ENCODE measurements around the gene CEP192.

- TF ChIP-seq, protein P1, sequence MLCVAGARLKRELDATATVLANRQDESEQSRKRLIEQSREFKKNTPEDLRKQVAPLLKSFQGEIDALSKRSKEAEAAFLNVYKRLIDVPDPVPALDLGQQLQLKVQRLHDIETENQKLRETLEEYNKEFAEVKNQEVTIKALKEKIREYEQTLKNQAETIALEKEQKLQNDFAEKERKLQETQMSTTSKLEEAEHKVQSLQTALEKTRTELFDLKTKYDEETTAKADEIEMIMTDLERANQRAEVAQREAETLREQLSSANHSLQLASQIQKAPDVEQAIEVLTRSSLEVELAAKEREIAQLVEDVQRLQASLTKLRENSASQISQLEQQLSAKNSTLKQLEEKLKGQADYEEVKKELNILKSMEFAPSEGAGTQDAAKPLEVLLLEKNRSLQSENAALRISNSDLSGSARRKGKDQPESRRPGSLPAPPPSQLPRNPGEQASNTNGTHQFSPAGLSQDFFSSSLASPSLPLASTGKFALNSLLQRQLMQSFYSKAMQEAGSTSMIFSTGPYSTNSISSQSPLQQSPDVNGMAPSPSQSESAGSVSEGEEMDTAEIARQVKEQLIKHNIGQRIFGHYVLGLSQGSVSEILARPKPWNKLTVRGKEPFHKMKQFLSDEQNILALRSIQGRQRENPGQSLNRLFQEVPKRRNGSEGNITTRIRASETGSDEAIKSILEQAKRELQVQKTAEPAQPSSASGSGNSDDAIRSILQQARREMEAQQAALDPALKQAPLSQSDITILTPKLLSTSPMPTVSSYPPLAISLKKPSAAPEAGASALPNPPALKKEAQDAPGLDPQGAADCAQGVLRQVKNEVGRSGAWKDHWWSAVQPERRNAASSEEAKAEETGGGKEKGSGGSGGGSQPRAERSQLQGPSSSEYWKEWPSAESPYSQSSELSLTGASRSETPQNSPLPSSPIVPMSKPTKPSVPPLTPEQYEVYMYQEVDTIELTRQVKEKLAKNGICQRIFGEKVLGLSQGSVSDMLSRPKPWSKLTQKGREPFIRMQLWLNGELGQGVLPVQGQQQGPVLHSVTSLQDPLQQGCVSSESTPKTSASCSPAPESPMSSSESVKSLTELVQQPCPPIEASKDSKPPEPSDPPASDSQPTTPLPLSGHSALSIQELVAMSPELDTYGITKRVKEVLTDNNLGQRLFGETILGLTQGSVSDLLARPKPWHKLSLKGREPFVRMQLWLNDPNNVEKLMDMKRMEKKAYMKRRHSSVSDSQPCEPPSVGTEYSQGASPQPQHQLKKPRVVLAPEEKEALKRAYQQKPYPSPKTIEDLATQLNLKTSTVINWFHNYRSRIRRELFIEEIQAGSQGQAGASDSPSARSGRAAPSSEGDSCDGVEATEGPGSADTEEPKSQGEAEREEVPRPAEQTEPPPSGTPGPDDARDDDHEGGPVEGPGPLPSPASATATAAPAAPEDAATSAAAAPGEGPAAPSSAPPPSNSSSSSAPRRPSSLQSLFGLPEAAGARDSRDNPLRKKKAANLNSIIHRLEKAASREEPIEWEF (IDR thresholded peaks at IDR 0.05; ENCODE audit: insufficient replicate concordance, low read depth, low read length) = no peak
- TF ChIP-seq ASH2L (IDR thresholded peaks at IDR 0.05; ENCODE audit: borderline replicate concordance, low read depth) (no peak), POLR2AphosphoS5 (IDR thresholded peaks at IDR 0.05; ENCODE audit: low read length) (no peak), CBX5 (IDR thresholded peaks at IDR 0.05; ENCODE audit: low read depth) (no peak)
- TF ChIP-seq, protein P2, sequence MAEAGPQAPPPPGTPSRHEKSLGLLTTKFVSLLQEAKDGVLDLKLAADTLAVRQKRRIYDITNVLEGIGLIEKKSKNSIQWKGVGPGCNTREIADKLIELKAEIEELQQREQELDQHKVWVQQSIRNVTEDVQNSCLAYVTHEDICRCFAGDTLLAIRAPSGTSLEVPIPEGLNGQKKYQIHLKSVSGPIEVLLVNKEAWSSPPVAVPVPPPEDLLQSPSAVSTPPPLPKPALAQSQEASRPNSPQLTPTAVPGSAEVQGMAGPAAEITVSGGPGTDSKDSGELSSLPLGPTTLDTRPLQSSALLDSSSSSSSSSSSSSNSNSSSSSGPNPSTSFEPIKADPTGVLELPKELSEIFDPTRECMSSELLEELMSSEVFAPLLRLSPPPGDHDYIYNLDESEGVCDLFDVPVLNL (IDR thresholded peaks at IDR 0.05; ENCODE audit: low read depth, low read length) = no peak
These were observed 22.5 kb upstream of the CEP192 start for GRCh38 chr18:12968619-12969018.
